Astrocyte of the spinal cord (primary cell): ENCODE results near the gene TCFL5.

Experiments used
- DNase-seq: peaks from one replicate; pipeline ENCODE4 v3.0.0; 2011; ENCODE audit warnings: low read depth, low spot score
- H3K4me3 ChIP-seq: 2 replicates; pipeline ENCODE4 v1.5.1; 2011; ENCODE audit warnings: low read depth, mild to moderate bottlenecking, low read length, moderate library complexity
- in situ Hi-C: cut with HindIII; loops from 2 replicates; pipeline ENCODE4 v1.10.0; 2017; ENCODE audit warnings: low sequenced_read_pairs
- TF ChIP-seq, protein P1 (sequence below): IDR thresholded peaks from 2 replicates; pipeline ENCODE4 v1.5.1; 2012; ENCODE audit warnings: low read depth, mild to moderate bottlenecking, low read length, inconsistent platforms

TCFL5 gene

GRCh38 chr20:62880935-62881661 lies 19.5 kb upstream of the TCFL5 start:
- TF ChIP-seq, protein P1, sequence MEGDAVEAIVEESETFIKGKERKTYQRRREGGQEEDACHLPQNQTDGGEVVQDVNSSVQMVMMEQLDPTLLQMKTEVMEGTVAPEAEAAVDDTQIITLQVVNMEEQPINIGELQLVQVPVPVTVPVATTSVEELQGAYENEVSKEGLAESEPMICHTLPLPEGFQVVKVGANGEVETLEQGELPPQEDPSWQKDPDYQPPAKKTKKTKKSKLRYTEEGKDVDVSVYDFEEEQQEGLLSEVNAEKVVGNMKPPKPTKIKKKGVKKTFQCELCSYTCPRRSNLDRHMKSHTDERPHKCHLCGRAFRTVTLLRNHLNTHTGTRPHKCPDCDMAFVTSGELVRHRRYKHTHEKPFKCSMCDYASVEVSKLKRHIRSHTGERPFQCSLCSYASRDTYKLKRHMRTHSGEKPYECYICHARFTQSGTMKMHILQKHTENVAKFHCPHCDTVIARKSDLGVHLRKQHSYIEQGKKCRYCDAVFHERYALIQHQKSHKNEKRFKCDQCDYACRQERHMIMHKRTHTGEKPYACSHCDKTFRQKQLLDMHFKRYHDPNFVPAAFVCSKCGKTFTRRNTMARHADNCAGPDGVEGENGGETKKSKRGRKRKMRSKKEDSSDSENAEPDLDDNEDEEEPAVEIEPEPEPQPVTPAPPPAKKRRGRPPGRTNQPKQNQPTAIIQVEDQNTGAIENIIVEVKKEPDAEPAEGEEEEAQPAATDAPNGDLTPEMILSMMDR, result no peak
- no peak for DNase-seq

GRCh38 chr20:62880147-62880934 lies 18.7 kb upstream of the TCFL5 start:
- in situ Hi-C loops, result no loop called here
- H3K4me3 ChIP-seq, result no peak overlapping the region
- no peak for DNase-seq
- TF ChIP-seq, protein P1, result no peak

More at GRCh38 chr20:62880935-62881661, 19.5 kb upstream of the TCFL5 start:
- in situ Hi-C loops, result no loop called here
- no peak overlapping the region for H3K4me3 ChIP-seq

DNA sequence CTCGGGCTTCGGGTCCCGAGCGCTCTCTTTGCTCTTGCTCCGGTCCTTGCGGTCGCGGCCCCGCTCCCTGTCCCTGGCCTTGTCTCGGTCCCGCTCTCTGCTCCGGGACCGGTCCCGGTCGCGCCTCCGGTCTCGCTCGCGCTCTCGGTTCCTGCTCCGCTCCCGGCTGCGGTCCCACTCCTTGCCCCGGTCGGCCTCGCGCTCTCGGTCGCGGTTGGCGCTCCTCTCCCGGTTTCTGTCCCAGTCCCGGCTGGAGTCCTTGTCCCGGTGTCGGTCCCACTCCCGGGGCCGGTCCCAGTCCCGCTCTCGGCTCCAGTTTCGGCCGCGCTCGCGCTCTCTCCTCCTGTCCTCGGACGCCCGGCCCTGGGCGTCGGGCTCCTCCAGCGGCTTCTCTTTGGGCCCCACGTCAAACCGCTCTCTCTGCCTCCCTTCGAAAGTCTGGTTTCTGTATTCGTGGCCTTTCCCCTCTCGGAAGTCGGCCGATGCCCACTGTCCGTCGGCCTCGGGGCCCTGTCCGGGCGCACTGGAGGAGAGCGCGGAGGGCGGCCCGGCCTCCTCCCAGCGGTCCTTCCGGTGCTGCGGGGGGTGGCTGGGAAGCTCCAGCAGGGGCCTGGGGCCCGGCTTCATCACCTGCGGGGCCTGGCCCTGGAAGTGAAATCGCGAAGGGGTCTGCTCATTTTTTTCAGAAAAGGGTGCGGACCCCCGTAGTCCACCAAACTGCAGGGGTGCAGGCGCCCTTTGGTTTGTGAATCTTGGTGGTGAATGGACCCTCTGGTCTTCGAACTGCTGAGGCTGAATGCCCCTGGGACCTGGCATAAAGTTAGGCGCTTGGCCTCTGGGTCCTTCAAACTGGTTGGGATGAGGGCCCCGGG lies 17.9 kb upstream of the TCFL5 start:
- no peak for DNase-seq
- in situ Hi-C loops, result no loop called here
- no peak overlapping the region for H3K4me3 ChIP-seq
- TF ChIP-seq, protein P1, result no peak

DNA sequence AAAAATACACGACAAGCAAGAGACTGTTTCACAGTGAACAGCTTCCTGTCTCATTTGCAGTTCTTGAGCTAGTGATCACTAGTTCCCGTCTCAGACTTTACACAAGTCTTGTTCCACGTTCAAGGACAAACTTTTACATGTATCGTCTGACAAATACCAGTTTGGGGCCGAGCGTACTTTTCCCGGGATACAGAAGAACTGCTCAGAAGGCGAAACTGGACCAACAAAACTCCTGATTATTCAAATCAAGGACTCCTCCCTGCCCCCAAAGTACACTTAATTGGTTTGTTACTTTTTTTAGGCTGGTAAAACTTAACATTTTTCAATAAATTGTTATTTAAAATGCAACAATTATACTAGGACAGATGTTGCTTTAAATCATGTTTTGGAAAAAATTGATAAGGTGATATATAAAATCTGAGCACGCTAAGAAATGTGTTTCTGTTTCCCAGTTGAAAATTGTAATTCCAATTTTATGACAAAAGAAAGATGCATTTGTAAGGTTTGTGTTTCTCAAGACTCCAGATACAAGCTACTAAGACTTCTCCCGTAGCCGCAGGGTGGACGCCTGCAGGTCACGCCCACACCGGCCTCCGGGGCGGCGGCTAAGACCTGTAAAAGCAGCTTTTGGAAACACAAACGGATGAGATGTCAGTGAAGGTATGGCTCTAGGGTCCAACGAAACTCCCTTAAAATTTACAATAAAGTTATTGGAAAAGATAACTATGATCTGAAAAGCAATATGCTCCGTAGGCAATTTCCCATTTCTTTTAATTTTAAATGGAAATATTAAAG lies 16.8 kb upstream of the TCFL5 start:
- no peak for DNase-seq
- in situ Hi-C loops, result no loop called here
- H3K4me3 ChIP-seq, result no peak overlapping the region
- TF ChIP-seq, protein P1, result no peak

DNA sequence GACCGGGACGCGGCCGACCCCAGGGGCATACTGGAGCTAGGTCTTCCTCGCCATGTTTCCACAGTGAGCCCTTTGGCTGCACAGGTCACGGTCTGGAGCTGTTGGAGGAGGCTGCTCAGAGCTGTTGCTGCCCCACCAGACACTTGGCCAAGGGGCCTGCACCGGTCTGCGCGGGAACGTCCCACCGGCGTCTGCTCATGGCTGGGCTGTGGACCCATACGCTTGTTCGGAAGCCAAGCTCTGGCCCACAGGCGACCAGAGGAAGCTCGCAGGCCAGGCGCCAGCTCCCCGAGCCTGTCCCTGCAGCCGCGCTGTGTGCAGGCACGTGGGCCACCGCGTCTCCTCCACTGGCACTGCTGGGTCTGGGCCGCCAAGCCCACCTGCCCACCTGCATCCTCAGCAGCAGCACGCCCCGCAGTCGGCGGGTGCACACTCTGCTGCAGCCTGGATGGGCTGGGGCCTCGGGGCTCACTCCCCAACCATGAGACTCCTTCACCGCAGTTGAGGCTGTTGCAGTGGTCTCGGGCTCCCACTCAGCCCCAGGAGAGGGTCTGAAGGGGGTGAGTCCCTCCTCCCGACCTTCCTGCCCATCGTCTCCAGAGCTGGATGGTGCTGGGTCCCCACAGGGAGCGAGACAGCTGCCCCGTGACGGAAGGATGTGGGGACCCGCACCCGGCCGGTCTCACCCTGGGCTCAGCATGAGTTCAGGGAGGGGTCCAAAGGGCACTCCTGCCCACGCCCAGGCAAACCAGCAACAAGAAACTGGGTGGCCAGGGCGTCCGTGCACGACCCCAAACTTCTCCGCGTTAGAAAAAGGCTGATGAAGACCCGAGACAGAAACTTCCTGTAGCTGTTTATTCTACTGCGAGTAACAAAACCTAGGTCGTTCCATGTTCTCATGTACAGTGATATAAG lies 15.5 kb upstream of the TCFL5 start:
- no peak for DNase-seq
- TF ChIP-seq, protein P1, result no peak
- in situ Hi-C loops, result no loop called here
- H3K4me3 ChIP-seq, result no peak overlapping the region
